H1 (cell line): ENCODE measurements around the gene RHBDF2. TPM values are rescaled to one million over a fixed set of nuclear protein-coding genes. Genes with fewer than 3 reads are reported as not detected.

ENCODE experiments used
- CTCF ChIA-PET: fragments of 300-600 bp; sonication (Branson Sonifier 250); formaldehyde crosslinking; loops from one replicate; lab custom pipeline; 2021; ENCODE audit not compliant: partially characterized antibody; lab: Charles Lee
- POLR2A ChIA-PET: fragments of 300-600 bp; sonication (Branson Sonifier 250); formaldehyde crosslinking; loops from one replicate; lab custom pipeline; 2021; ENCODE audit warnings: inconsistent platforms; ENCODE audit not compliant: partially characterized antibody; lab: Charles Lee
- DNase-seq, 2 experiments: peaks; one replicate each; pipeline versions ENCODE4 v3.0.0 to v3.0.0-alpha.2; 2010 to 2022; ENCODE audit warnings: low spot score in 2 of 2, low read depth in 1 of 2, mixed read lengths in 1 of 2
- FAIRE-seq: peaks from 2 replicates; lab custom pipeline; 2011; peaks lifted over from hg19 to GRCh38; lab: Jason Lieb, UNC
- H2AFZ ChIP-seq: 2 replicates; pipeline ENCODE4 v1.8.1; 2012; ENCODE audit warnings: low read length, inconsistent platforms
- H2AK5ac ChIP-seq: 2 replicates; pipeline ENCODE4 v1.6.1; 2013; ENCODE audit warnings: low read depth, low read length
- H2BK120ac ChIP-seq: replicated peaks from 2 replicates; pipeline ENCODE3; 2013; ENCODE audit warnings: low read depth, low read length, inconsistent platforms
- H2BK12ac ChIP-seq: 2 replicates; pipeline ENCODE4 v1.6.1; 2013; ENCODE audit warnings: low read depth, low read length
- H2BK15ac ChIP-seq: 2 replicates; pipeline ENCODE4 v1.6.1; 2013; ENCODE audit warnings: low read length
- H2BK20ac ChIP-seq: 2 replicates; pipeline ENCODE4 v1.6.1; 2013; ENCODE audit warnings: low read length
- H2BK5ac ChIP-seq: 2 replicates; pipeline ENCODE4 v1.6.1; 2013; ENCODE audit warnings: low read depth, low read length
- H3K14ac ChIP-seq: 2 replicates; pipeline ENCODE4 v1.6.1; 2013; ENCODE audit warnings: inconsistent platforms; ENCODE audit not compliant: insufficient read length
- H3K18ac ChIP-seq: 2 replicates; pipeline ENCODE4 v1.6.1; 2013; ENCODE audit warnings: low read length; ENCODE audit errors: extremely low read depth
- H3K23ac ChIP-seq: 2 replicates; pipeline ENCODE4 v1.6.1; 2013; ENCODE audit warnings: inconsistent platforms; ENCODE audit not compliant: insufficient read length
- H3K23me2 ChIP-seq: 2 replicates; pipeline ENCODE4 v1.6.1; 2013; ENCODE audit warnings: low read depth, low read length
- H3K27ac ChIP-seq: 2 replicates; pipeline ENCODE4 v1.6.1; 2011; ENCODE audit warnings: low read depth, low read length, inconsistent platforms
- H3K27me3 ChIP-seq, 4 experiments: replicated peaks in 1 of 4; 1 replicate in 1 of 4; 2 replicates in 3 of 4; pipeline versions ENCODE4 v1.6.1 to v1.8.1; 2011 to 2013; ENCODE audit warnings: low read length in 3 of 4, mild to moderate bottlenecking in 3 of 4, inconsistent platforms in 2 of 4, mixed read lengths in 2 of 4, moderate library complexity in 1 of 4; ENCODE audit not compliant: control insufficient read depth in 3 of 4, insufficient read depth in 3 of 4; ENCODE audit errors: extremely low read depth in 1 of 4
- H3K36me3 ChIP-seq, 4 experiments: 2 replicates each; pipeline versions ENCODE4 v1.6.1 to v1.8.1; 2011 to 2013; ENCODE audit warnings: mild to moderate bottlenecking in 4 of 4, low read length in 3 of 4, moderate library complexity in 2 of 4, control low read depth in 1 of 4, inconsistent platforms in 1 of 4; ENCODE audit not compliant: insufficient read depth in 4 of 4, control insufficient read depth in 2 of 4
- H3K4ac ChIP-seq: replicated peaks from 2 replicates; pipeline ENCODE3; 2013; ENCODE audit warnings: low read length, low read depth, mixed read lengths, inconsistent platforms; ENCODE audit not compliant: insufficient read length
- H3K4me1 ChIP-seq, 4 experiments: replicated peaks in 1 of 4; 1 replicate in 1 of 4; 2 replicates in 3 of 4; pipeline versions ENCODE4 v1.6.1 to v1.8.1; 2011 to 2013; ENCODE audit warnings: low read length in 3 of 4, inconsistent platforms in 2 of 4, mixed read lengths in 1 of 4; ENCODE audit not compliant: insufficient read depth in 4 of 4, control insufficient read depth in 3 of 4
- H3K4me2 ChIP-seq, 2 experiments: 2 replicates each; pipeline versions ENCODE4 v1.6.1 to v1.8.1; 2011 to 2013; ENCODE audit warnings: low read depth in 2 of 2, low read length in 2 of 2, control low read depth in 1 of 2, inconsistent platforms in 1 of 2, mild to moderate bottlenecking in 1 of 2; ENCODE audit not compliant: insufficient read depth in 1 of 2
- H3K4me3 ChIP-seq, 4 experiments: fragments of 200-600, 300-600 bp in 1 of 4; sonication (generic), shearing (Covaris generic), sonication (Bioruptor Twin) in 1 of 4; 2 replicates each; pipeline versions ENCODE4 v1.5.1 to v1.8.1; 2011 to 2016; ENCODE audit warnings: low read length in 4 of 4, low read depth in 3 of 4, control low read depth in 2 of 4, inconsistent platforms in 2 of 4, mild to moderate bottlenecking in 2 of 4, mixed read lengths in 1 of 4, moderate library complexity in 1 of 4; ENCODE audit not compliant: insufficient read depth in 2 of 4; ENCODE audit errors: extremely low read depth in 1 of 4
- H3K56ac ChIP-seq: replicated peaks from 2 replicates; pipeline ENCODE3; 2013; ENCODE audit warnings: low read depth, mild to moderate bottlenecking, mixed read lengths, low read length, inconsistent platforms; ENCODE audit not compliant: insufficient read length
- H3K79me1 ChIP-seq: 2 replicates; pipeline ENCODE4 v1.6.1; 2013; ENCODE audit warnings: low read depth, low read length, control low read depth
- H3K79me2 ChIP-seq, 2 experiments: 2 replicates each; pipeline versions ENCODE4 v1.6.1 to v1.8.1; 2012 to 2013; ENCODE audit warnings: low read length in 2 of 2, mild to moderate bottlenecking in 2 of 2, inconsistent platforms in 1 of 2; ENCODE audit not compliant: insufficient read depth in 2 of 2, control insufficient read depth in 1 of 2
- H3K9ac ChIP-seq, 4 experiments: replicated peaks in 1 of 4; 1 replicate in 1 of 4; 2 replicates in 3 of 4; pipeline versions ENCODE4 v1.6.1 to v1.8.1; 2011 to 2013; ENCODE audit warnings: low read depth in 3 of 4, low read length in 3 of 4, control low read depth in 2 of 4, mild to moderate bottlenecking in 2 of 4, moderate library complexity in 2 of 4, inconsistent platforms in 1 of 4; ENCODE audit errors: extremely low read depth in 1 of 4
- H3K9me3 ChIP-seq, 2 experiments: 2 replicates each; pipeline versions ENCODE4 v1.6.1 to v1.8.1; 2012 to 2013; ENCODE audit warnings: mild to moderate bottlenecking in 2 of 2, moderate library complexity in 2 of 2, control low read depth in 1 of 2, inconsistent platforms in 1 of 2, low read depth in 1 of 2, low read length in 1 of 2, mixed read lengths in 1 of 2; ENCODE audit not compliant: insufficient read depth in 2 of 2
- H4K20me1 ChIP-seq, 2 experiments: replicated peaks in 1 of 2; 2 replicates each; pipeline versions ENCODE3 to v1.8.1; 2011 to 2013; ENCODE audit warnings: inconsistent platforms in 2 of 2, low read length in 2 of 2, mild to moderate bottlenecking in 1 of 2; ENCODE audit not compliant: insufficient read depth in 2 of 2, control insufficient read depth in 1 of 2
- H4K5ac ChIP-seq: 2 replicates; pipeline ENCODE4 v1.6.1; 2013; ENCODE audit warnings: low read length, low read depth, mixed read lengths, inconsistent platforms; ENCODE audit not compliant: insufficient read length
- H4K8ac ChIP-seq: 2 replicates; pipeline ENCODE4 v1.8.0; 2013; ENCODE audit warnings: mild to moderate bottlenecking, moderate library complexity, low read length, inconsistent platforms; ENCODE audit not compliant: insufficient read depth; ENCODE audit errors: extremely low read depth
- H4K91ac ChIP-seq: replicated peaks from 2 replicates; pipeline ENCODE3; 2013; ENCODE audit warnings: low read length, mixed read lengths, inconsistent platforms; ENCODE audit not compliant: insufficient read length
- BACH1 ChIP-seq: IDR thresholded peaks from 2 replicates; pipeline ENCODE4 v1.6.1; 2012; ENCODE audit warnings: low read length, improper control_type of control experiment
- BRCA1 ChIP-seq: IDR thresholded peaks from 2 replicates; pipeline ENCODE4 v1.6.1; 2012; ENCODE audit warnings: low read depth, low read length, improper control_type of control experiment
- CTCF ChIP-seq, 3 experiments: IDR thresholded peaks; 1 replicate in 2 of 3; 2 replicates in 1 of 3; pipeline versions ENCODE4 v1.5.1 to v1.6.1; 2011; ENCODE audit warnings: low read length in 3 of 3, mild to moderate bottlenecking in 3 of 3, inconsistent platforms in 2 of 3, low read depth in 1 of 3, moderate library complexity in 1 of 3; ENCODE audit not compliant: insufficient read depth in 1 of 3; ENCODE audit errors: control extremely low read depth in 1 of 3
- EGR1 ChIP-seq: IDR thresholded peaks from 2 replicates; pipeline ENCODE4 v1.6.1; 2011; ENCODE audit warnings: low read depth, low read length, borderline replicate concordance
- GTF2F1 ChIP-seq: IDR thresholded peaks from 2 replicates; pipeline ENCODE4 v1.6.1; 2012; ENCODE audit warnings: low read depth, low read length, improper control_type of control experiment, borderline replicate concordance
- MAX ChIP-seq: IDR thresholded peaks from 2 replicates; pipeline ENCODE4 v1.6.1; 2012; ENCODE audit warnings: inconsistent platforms
- POLR2AphosphoS5 ChIP-seq: IDR thresholded peaks from 2 replicates; pipeline ENCODE4 v1.6.1; 2011; ENCODE audit warnings: low read depth, low read length
- SAP30 ChIP-seq: fragments of 300-600 bp; sonication (generic); IDR thresholded peaks from 2 replicates; pipeline ENCODE4 v1.7.1; 2012; ENCODE audit warnings: low read length, moderate library complexity, mild to moderate bottlenecking, inconsistent platforms; ENCODE audit not compliant: insufficient read depth, insufficient replicate concordance
- SP1 ChIP-seq: IDR thresholded peaks from 2 replicates; pipeline ENCODE4 v1.6.1; 2011; ENCODE audit warnings: low read depth, low read length
- YY1 ChIP-seq: IDR thresholded peaks from 2 replicates; pipeline ENCODE4 v1.6.1; 2011; ENCODE audit warnings: low read depth, mild to moderate bottlenecking, low read length
- WGBS, 2 experiments: shearing (Covaris generic) in 1 of 2; methylation state at CpG; one replicate each; pipeline versions ENCODE4 v1.1.6 to v1.1.7; 2013 to 2015; ENCODE audit warnings: low lambda C conversion rate in 2 of 2, mixed read lengths in 2 of 2, inconsistent platforms in 1 of 2, low coverage in 1 of 2, missing lambda C conversion rate in 1 of 2; ENCODE audit not compliant: insufficient replicate concordance in 2 of 2, insufficient coverage in 1 of 2, insufficient read length in 1 of 2; ENCODE audit errors: extremely low coverage in 1 of 2, missing lambda C conversion rate in 1 of 2; 5-methylcytosine and 5-hydroxymethylcytosine counted together
- polyA plus RNA-seq, 7 experiments: library from polyadenylated mRNA; depleted of rRNA in 3 of 7; stranded (reverse) in 5 of 7; unstranded in 2 of 7; fragments of >200 nt in 5 of 7; fragments of 200-250 nt in 2 of 7; gene quantifications; 1 replicate in 5 of 7; 2 replicates in 1 of 7; 4 replicates in 1 of 7; pipeline versions ENCODE4 v1.2.1 to v1.2.3, GENCODE V29; 2011 to 2013; ENCODE audit warnings: missing spikeins in 2 of 7, mixed read lengths in 2 of 7
- total RNA-seq: library from RNA; stranded (reverse); fragmentation: NEBNext Ultra II Directional; extraction: Animal tissue kit (Norgen Biotek cat#: 25700); gene quantifications from 2 replicates; pipeline ENCODE4 v1.2.1, GENCODE V29; 2021

The RHBDF2 gene
- total and polyA plus RNA-seq, 2 of the 8 experiments (the other 6 are each of a cell fraction or from before 2014, with no cell fraction given) = 21.2 to 25.9 TPM

- H3K4me2 ChIP-seq = 0 out of 4 replicates have a peak overlapping the region, but pooled peaks of 1 of the 2 experiments have one; percentile 7
- peaks cover 16 to 49% (median 41%) of the 10 kb centered on the region in 4 experiments for H3K4me1 ChIP-seq
- H3K4me3 ChIP-seq = no peak overlapping the region
- no peak for TF ChIP-seq POLR2AphosphoS5
- no peak for TF ChIP-seq CTCF (IDR thresholded peaks at IDR 0.05; ENCODE audit: control extremely low read depth in 1 of 3, insufficient read depth in 1 of 3, low read depth in 1 of 3, low read length in 3 of 3)
- TF ChIP-seq BACH1 = no peak
- TF ChIP-seq EGR1 = no peak
- no peak for TF ChIP-seq GTF2F1
- TF ChIP-seq MAX = no peak
- no peak for TF ChIP-seq SP1
- TF ChIP-seq SAP30 = no peak
- TF ChIP-seq BRCA1 = no peak
- TF ChIP-seq YY1 = no peak
- H2AFZ ChIP-seq = no peak overlapping the region
- peak overlapping the region; percentile 61 for H2BK20ac ChIP-seq
- H3K23ac ChIP-seq = no peak overlapping the region
- no peak overlapping the region for H2BK5ac ChIP-seq
- no peaks in the 10 kb centered on the region for H3K27me3 ChIP-seq
- H2AK5ac ChIP-seq = 0 out of 2 replicates have a peak overlapping the region, but pooled peaks have one; percentile 48
- H4K8ac ChIP-seq = peak overlapping the region; percentile 65; the same call in 1 of the 2 replicates
- no peak overlapping the region for H3K9ac ChIP-seq
- H2BK15ac ChIP-seq = peak overlapping the region; percentile 46; the same call in 1 of the 2 replicates
- no peak for DNase-seq
- H3K4ac ChIP-seq = no peak overlapping the region
- CTCF ChIA-PET = interaction anchor here (0.5 to 20.2 kb wide), 11 partner anchors 10 to 198 kb away, joined by 3 to 446 read pairs (median 3); partner anchors contain the start of gene AANAT
- H3K23me2 ChIP-seq = peaks cover 7% of the 10 kb centered on the region; the same call in 1 of the 2 replicates
- H3K27ac ChIP-seq = no peak overlapping the region
- 90% methylated on average over 2 of the region's 2 CpGs; no CpG with 5 or more reads in 1 of the 2 experiments for WGBS, 2 experiments
- H3K56ac ChIP-seq = no peak overlapping the region
- POLR2A ChIA-PET = interaction anchor here (1.2 kb wide), 1 partner anchor 10 kb away, joined by 3 read pairs; no protein-coding TSS in a partner anchor
- peaks cover 0 to 6% of the 10 kb centered on the region in 2 experiments; a peak in 2 of 4 replicates for H3K79me2 ChIP-seq
- H4K91ac ChIP-seq = no peak overlapping the region
- 0 out of 2 replicates have a peak overlapping the region, but pooled peaks have one; percentile 27 for H2BK12ac ChIP-seq
- peaks cover 12% of the 10 kb centered on the region for H3K79me1 ChIP-seq
- H4K20me1 ChIP-seq = peaks cover 4 to 25% of the 10 kb centered on the region in 2 experiments
- no peak for FAIRE-seq
- H4K5ac ChIP-seq = no peak overlapping the region
- H2BK120ac ChIP-seq = no peak overlapping the region
- no peaks in the 10 kb centered on the region for H3K9me3 ChIP-seq
- no peaks in the 10 kb centered on the region for H3K36me3 ChIP-seq
- H3K18ac ChIP-seq = no peak overlapping the region
- no peak overlapping the region for H3K14ac ChIP-seq
These were observed 3.6 kb downstream of the RHBDF2 start for GRCh38 chr17:76497699-76497978.
